Central memory CD8-positive, alpha-beta T cell (primary cell): Measurements from ENCODE around the gene SLC5A10.

Source experiments
- ATAC-seq: fragments of 150-1000 bp; cut with Tn5 transposase; replicated peaks from 2 replicates; pipeline ENCODE4 v1.10.0; 2022; ENCODE audit warnings: mild to moderate bottlenecking, moderate FRiP score, moderate number of reproducible peaks; ENCODE audit not compliant: poor library complexity, severe bottlenecking; ENCODE audit errors: extremely low read depth
- DNase-seq, 2 donors: peaks; one replicate each; pipeline ENCODE4 v3.0.0; 2021; ENCODE audit warnings: low spot score in 2 of 2
- H3K27ac Mint-ChIP-seq: one replicate; pipeline ENCODE4 v1.8.0; 2022; ENCODE audit warnings: low read depth, mild to moderate bottlenecking, moderate library complexity, mixed read lengths
- H3K27me3 Mint-ChIP-seq: one replicate; pipeline ENCODE4 v1.8.0; 2022; ENCODE audit warnings: mixed read lengths
- H3K36me3 Mint-ChIP-seq: one replicate; pipeline ENCODE4 v1.8.0; 2022; ENCODE audit warnings: mild to moderate bottlenecking, moderate library complexity, mixed read lengths; ENCODE audit not compliant: insufficient read depth
- H3K4me1 Mint-ChIP-seq: one replicate; pipeline ENCODE4 v1.8.0; 2022; ENCODE audit warnings: mixed read lengths
- H3K4me3 Mint-ChIP-seq: one replicate; pipeline ENCODE4 v1.8.0; 2022; ENCODE audit warnings: mild to moderate bottlenecking, moderate library complexity, mixed read lengths
- H3K9me3 Mint-ChIP-seq: one replicate; pipeline ENCODE4 v1.8.0; 2022; ENCODE audit warnings: mixed read lengths

SLC5A10 gene

DNA sequence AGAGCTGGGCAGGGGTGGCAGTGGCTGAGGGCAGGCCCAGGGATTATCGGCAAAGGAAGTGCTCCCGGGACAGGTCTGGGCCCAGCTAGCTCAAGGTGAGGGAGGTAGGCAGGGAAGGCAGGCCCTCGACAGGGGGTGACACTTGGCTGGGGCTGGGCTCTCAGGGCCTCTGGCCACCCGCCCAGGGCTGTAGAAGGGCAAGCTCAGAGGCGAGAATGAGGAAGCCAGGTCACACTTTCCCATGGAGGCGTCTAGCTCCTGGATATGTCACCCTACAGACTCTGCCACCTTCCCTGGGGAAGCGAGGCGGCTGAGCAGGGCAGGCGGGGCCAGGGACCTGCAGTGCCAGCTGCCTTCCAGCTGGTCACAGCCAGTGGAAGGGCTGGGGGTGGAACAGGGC, 33.5 kb downstream of the SLC5A10 start:
- H3K4me3 Mint-ChIP-seq = no peak overlapping the region
- no peak overlapping the region for H3K27ac Mint-ChIP-seq
- no peak for DNase-seq
- no peak for ATAC-seq
- H3K36me3 Mint-ChIP-seq = peaks cover 6% of the 10 kb centered on the region
- H3K9me3 Mint-ChIP-seq = no peaks in the 10 kb centered on the region
- peaks cover 18% of the 10 kb centered on the region for H3K4me1 Mint-ChIP-seq
- no peaks in the 10 kb centered on the region for H3K27me3 Mint-ChIP-seq

DNA sequence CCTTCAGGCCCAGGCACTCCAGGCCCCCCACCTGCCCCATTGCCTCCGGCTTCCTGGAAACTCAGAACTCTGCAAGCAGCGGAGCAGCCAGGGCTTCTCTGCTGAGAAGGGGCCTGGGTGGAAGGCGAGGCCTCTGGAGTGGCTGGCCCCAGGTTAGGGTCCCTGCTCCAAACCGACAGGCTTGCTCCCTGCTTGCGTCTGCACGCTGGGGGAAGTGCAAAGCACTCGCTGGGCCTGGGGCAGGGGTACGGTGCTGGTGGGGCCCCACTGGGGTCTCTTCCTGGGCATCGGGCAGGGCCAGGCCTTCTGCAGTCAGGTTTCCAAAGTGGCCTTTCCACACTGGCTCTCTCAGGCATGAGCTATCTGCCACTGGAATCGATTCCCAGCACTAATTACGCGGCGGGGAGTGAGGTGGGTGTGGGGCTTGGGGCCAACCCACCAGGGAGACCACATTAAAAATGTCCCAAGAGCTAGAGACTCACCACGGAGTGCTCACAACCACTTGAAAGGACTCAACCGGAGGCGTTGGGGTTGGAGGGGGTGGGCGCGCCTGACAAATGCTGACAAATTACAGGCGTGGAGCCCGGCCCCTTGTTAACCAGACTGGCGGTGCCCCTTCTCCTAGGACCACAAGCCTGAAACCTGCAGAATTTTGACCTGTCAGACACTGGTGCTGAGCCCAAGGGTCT, 34.7 kb downstream of the SLC5A10 start:
- H3K4me3 Mint-ChIP-seq = no peak overlapping the region
- no peak overlapping the region for H3K27ac Mint-ChIP-seq
- H3K4me1 Mint-ChIP-seq = peaks cover 18% of the 10 kb centered on the region
- ATAC-seq = no peak
- peaks cover 6% of the 10 kb centered on the region for H3K36me3 Mint-ChIP-seq
- no peak for DNase-seq
- H3K9me3 Mint-ChIP-seq = no peaks in the 10 kb centered on the region
- no peaks in the 10 kb centered on the region for H3K27me3 Mint-ChIP-seq

GRCh38 chr17:18987230-18987610, 35.3 kb downstream of the SLC5A10 start:
- peaks cover 22% of the 10 kb centered on the region for H3K4me1 Mint-ChIP-seq
- no peaks in the 10 kb centered on the region for H3K27me3 Mint-ChIP-seq
- H3K36me3 Mint-ChIP-seq = peaks cover 6% of the 10 kb centered on the region
- ATAC-seq (no peak), DNase-seq (no peak)
- no peak overlapping the region for H3K4me3 Mint-ChIP-seq
- H3K9me3 Mint-ChIP-seq = no peaks in the 10 kb centered on the region
- no peak overlapping the region for H3K27ac Mint-ChIP-seq

- Mint-ChIP-seq H3K4me3 (no peak overlapping the region), H3K9me3 (no peaks in the 10 kb centered on the region), H3K36me3 (peaks cover 8% of the 10 kb centered on the region), H3K4me1 (peaks cover 29% of the 10 kb centered on the region), H3K27ac (no peak overlapping the region), H3K27me3 (no peaks in the 10 kb centered on the region)
- no peak for DNase-seq
- ATAC-seq = no peak
Measured at GRCh38 chr17:18987862-18988545, 36.0 kb downstream of the SLC5A10 start.

GRCh38 chr17:18988546-18989173, 36.7 kb downstream of the SLC5A10 start:
- H3K4me1 Mint-ChIP-seq = peaks cover 36% of the 10 kb centered on the region
- H3K4me3 Mint-ChIP-seq = no peak overlapping the region
- H3K9me3 Mint-ChIP-seq = no peaks in the 10 kb centered on the region
- DNase-seq (no peak), ATAC-seq (no peak)
- no peaks in the 10 kb centered on the region for H3K27me3 Mint-ChIP-seq
- H3K27ac Mint-ChIP-seq = no peak overlapping the region
- peaks cover 9% of the 10 kb centered on the region for H3K36me3 Mint-ChIP-seq

- Mint-ChIP-seq H3K27ac (no peak overlapping the region), H3K9me3 (peaks cover 4% of the 10 kb centered on the region), H3K36me3 (peaks cover 7% of the 10 kb centered on the region), H3K4me3 (no peak overlapping the region), H3K27me3 (no peaks in the 10 kb centered on the region), H3K4me1 (peaks cover 50% of the 10 kb centered on the region)
- ATAC-seq = no peak
- DNase-seq = no peak
Measured at GRCh38 chr17:18990331-18990730, 38.4 kb downstream of the SLC5A10 start.

DNA sequence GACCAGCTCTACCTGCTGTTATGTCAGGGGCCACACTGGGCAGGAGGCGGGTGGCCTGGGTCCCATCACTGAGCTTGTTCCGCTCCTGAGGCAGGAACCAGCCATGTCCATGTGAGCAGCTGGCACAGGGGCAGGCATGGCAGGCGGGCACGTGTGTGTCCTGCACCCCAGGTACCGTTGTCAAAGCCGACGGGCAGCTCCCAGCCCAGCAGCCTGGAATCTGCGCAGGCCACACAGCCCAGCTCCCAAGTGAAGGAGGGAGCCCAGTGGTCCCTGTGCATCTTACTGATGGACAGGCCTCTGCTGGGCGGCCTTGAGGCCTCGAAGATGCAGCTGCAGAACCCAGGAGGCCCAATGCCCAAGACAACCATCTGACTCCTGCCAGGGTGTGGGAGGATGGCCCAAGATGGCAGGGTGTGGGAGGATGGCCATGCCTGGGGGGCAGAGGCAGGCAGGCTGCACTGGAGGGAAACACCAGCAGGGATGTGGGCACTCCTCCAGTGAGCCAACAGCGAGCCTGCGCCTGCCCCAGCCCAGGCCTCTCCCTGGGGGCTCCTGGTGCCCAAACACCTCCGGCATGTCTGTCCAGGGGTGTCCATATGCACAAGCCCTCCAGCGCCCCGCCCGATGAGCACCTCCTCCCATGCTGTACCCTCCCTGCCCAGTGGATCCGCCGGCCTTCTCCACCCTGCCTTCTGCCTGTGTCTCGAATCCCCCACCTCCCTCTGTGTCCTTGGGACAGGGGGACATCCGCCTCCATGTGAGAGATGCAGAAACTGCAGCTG, 39.8 kb downstream of the SLC5A10 start:
- peak overlapping the region; percentile 58 for H3K27ac Mint-ChIP-seq
- peaks cover 52% of the 10 kb centered on the region for H3K4me1 Mint-ChIP-seq
- H3K36me3 Mint-ChIP-seq = peaks cover 9% of the 10 kb centered on the region
- H3K9me3 Mint-ChIP-seq = peaks cover 6% of the 10 kb centered on the region
- H3K27me3 Mint-ChIP-seq = no peaks in the 10 kb centered on the region
- ATAC-seq = no peak
- no peak for DNase-seq
- H3K4me3 Mint-ChIP-seq = no peak overlapping the region

GRCh38 chr17:18992454-18993130, 40.6 kb downstream of the SLC5A10 start:
- H3K4me1 Mint-ChIP-seq = peaks cover 49% of the 10 kb centered on the region

DNA sequence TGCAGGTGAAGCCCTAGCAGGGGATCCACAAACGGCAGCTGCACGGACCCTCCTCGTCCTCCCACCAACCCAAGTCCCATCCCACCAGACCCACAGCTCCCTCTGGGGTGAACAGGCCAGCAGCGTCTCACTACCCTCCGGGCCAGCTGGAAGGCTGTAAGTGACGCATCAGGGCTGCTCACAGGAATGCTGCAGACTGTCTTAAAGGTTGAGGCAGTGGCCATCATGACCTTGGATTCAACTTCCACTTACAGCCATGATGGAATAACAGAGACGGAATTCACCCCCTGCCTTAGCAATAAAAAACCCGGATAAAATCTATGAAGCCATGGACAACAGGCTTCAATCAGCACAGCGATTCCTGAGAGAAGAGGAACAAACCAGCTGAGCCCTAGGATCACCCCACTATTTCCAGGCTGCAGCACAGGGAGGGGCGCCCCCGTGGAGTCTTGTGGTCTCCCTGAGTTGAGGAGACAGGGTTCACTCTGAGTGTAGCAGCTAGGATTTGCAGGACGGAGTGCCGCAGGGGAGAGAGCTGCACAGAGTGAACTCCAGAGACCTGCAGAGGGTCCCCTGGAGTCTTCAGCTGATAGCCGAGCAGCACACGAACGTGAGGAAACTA, 42.1 kb downstream of the SLC5A10 start:
- Mint-ChIP-seq H3K4me3 (peak overlapping the region; percentile 65), H3K4me1 (peaks cover 46% of the 10 kb centered on the region), H3K27ac (no peak overlapping the region), H3K36me3 (peaks cover 9% of the 10 kb centered on the region), H3K27me3 (no peaks in the 10 kb centered on the region), H3K9me3 (peaks cover 6% of the 10 kb centered on the region)
- no peak for ATAC-seq
- DNase-seq = no peak

More at GRCh38 chr17:18992454-18993130, 40.6 kb downstream of the SLC5A10 start:
- Mint-ChIP-seq H3K27ac (peak overlapping the region; percentile 58), H3K27me3 (no peaks in the 10 kb centered on the region), H3K9me3 (peaks cover 6% of the 10 kb centered on the region), H3K36me3 (peaks cover 9% of the 10 kb centered on the region), H3K4me3 (peak overlapping the region; percentile 65)
- peak; percentile 51 to 68 for DNase-seq
- ATAC-seq = peak; percentile 90

GRCh38 chr17:18994631-18995030, 42.7 kb downstream of the SLC5A10 start:
- Mint-ChIP-seq H3K27me3 (no peaks in the 10 kb centered on the region), H3K36me3 (peaks cover 9% of the 10 kb centered on the region), H3K4me1 (peaks cover 46% of the 10 kb centered on the region), H3K4me3 (no peak overlapping the region), H3K9me3 (peaks cover 6% of the 10 kb centered on the region), H3K27ac (peak overlapping the region; percentile 59)
- DNase-seq (no peak), ATAC-seq (no peak)

GRCh38 chr17:18995220-18995619, 43.3 kb downstream of the SLC5A10 start:
- peaks cover 9% of the 10 kb centered on the region for H3K36me3 Mint-ChIP-seq
- peaks cover 6% of the 10 kb centered on the region for H3K9me3 Mint-ChIP-seq
- H3K27me3 Mint-ChIP-seq = no peaks in the 10 kb centered on the region
- H3K4me3 Mint-ChIP-seq = no peak overlapping the region
- no peak for DNase-seq
- H3K4me1 Mint-ChIP-seq = peaks cover 41% of the 10 kb centered on the region
- no peak for ATAC-seq
- peak overlapping the region; percentile 59 for H3K27ac Mint-ChIP-seq

GRCh38 chr17:18996458-18996857, 44.5 kb downstream of the SLC5A10 start:
- H3K4me3 Mint-ChIP-seq = no peak overlapping the region
- peaks cover 44% of the 10 kb centered on the region for H3K4me1 Mint-ChIP-seq
- no peak for DNase-seq
- H3K27me3 Mint-ChIP-seq = no peaks in the 10 kb centered on the region
- H3K36me3 Mint-ChIP-seq = peaks cover 7% of the 10 kb centered on the region
- no peak overlapping the region for H3K27ac Mint-ChIP-seq
- H3K9me3 Mint-ChIP-seq = peaks cover 6% of the 10 kb centered on the region
- no peak for ATAC-seq
